ENCODE data around the gene FBXW11. TPM values are rescaled to one million over a fixed set of nuclear protein-coding genes. Genes with fewer than 3 reads are reported as not detected.

FBXW11 gene
- total RNA-seq, 1 donor from 2014 or later, result 52.5 TPM

GRCh38 chr5:171857489-171857876, 149.0 kb downstream of the FBXW11 start:
- Mint-ChIP-seq H3K27ac (peak overlapping the region; percentile 61), H3K27me3 (no peaks in the 10 kb centered on the region), H3K4me3 (peak overlapping the region; percentile 28), H3K9me3 (no peaks in the 10 kb centered on the region), H3K4me1 (ENCODE audit: unreplicated experiment) (peaks cover 15% of the 10 kb centered on the region), H3K36me3 (peaks cover 14% of the 10 kb centered on the region)
- DNase-seq (ENCODE audit: extremely low spot score, unreplicated experiment), result no peak
- TF ChIP-seq CTCF (conservative IDR thresholded peaks at IDR 0.05), result no peak

- Mint-ChIP-seq H3K27me3 (no peaks in the 10 kb centered on the region), H3K9me3 (no peaks in the 10 kb centered on the region), H3K4me1 (ENCODE audit: unreplicated experiment) (peaks cover 16% of the 10 kb centered on the region), H3K4me3 (no peak overlapping the region), H3K36me3 (peaks cover 12% of the 10 kb centered on the region), H3K27ac (peak overlapping the region; percentile 15)
- no peak for TF ChIP-seq CTCF (conservative IDR thresholded peaks at IDR 0.05)
- DNase-seq (ENCODE audit: extremely low spot score, unreplicated experiment), result no peak
Measured at GRCh38 chr5:171855798-171856763, 150.4 kb downstream of the FBXW11 start.

GRCh38 chr5:171855265-171855664, 151.2 kb downstream of the FBXW11 start:
- Mint-ChIP-seq H3K36me3 (peaks cover 15% of the 10 kb centered on the region), H3K9me3 (no peaks in the 10 kb centered on the region), H3K27me3 (no peaks in the 10 kb centered on the region), H3K4me3 (no peak overlapping the region), H3K27ac (no peak overlapping the region), H3K4me1 (ENCODE audit: unreplicated experiment) (peaks cover 24% of the 10 kb centered on the region)
- TF ChIP-seq CTCF (conservative IDR thresholded peaks at IDR 0.05), result no peak
- no peak for DNase-seq (ENCODE audit: extremely low spot score, unreplicated experiment)

- no peak for TF ChIP-seq CTCF (conservative IDR thresholded peaks at IDR 0.05)
Measured at GRCh38 chr5:171852255-171852681, 154.2 kb downstream of the FBXW11 start.

GRCh38 chr5:171851251-171851650, 155.2 kb downstream of the FBXW11 start:
- peak overlapping the region; percentile 69 for H3K27ac Mint-ChIP-seq
- no peak for TF ChIP-seq CTCF (conservative IDR thresholded peaks at IDR 0.05)
- H3K36me3 Mint-ChIP-seq, result peaks cover 11% of the 10 kb centered on the region
- no peak for DNase-seq (ENCODE audit: extremely low spot score, unreplicated experiment)
- H3K4me1 Mint-ChIP-seq (ENCODE audit: unreplicated experiment), result peaks cover 20% of the 10 kb centered on the region
- no peaks in the 10 kb centered on the region for H3K9me3 Mint-ChIP-seq
- no peaks in the 10 kb centered on the region for H3K27me3 Mint-ChIP-seq
- H3K4me3 Mint-ChIP-seq, result no peak overlapping the region

More at GRCh38 chr5:171852255-171852681, 154.2 kb downstream of the FBXW11 start:
- H3K9me3 Mint-ChIP-seq, result no peaks in the 10 kb centered on the region
- no peak for DNase-seq (ENCODE audit: extremely low spot score, unreplicated experiment)
- H3K27ac Mint-ChIP-seq, result no peak overlapping the region
- no peak overlapping the region for H3K4me3 Mint-ChIP-seq
- H3K27me3 Mint-ChIP-seq, result no peaks in the 10 kb centered on the region
- H3K4me1 Mint-ChIP-seq (ENCODE audit: unreplicated experiment), result peaks cover 20% of the 10 kb centered on the region
- peaks cover 15% of the 10 kb centered on the region for H3K36me3 Mint-ChIP-seq
